ENCODE data around the gene ZRANB3. TPM values are rescaled to one million over a fixed set of nuclear protein-coding genes. Genes with fewer than 3 reads are reported as not detected.

Gene ZRANB3
- total and polyA plus RNA-seq, 10 of the 15 experiments (the other 5 are each of a cell fraction or from before 2014, with no cell fraction given): 5.6 to 11.4 (median 9.9) TPM

GRCh38 chr2:135335256-135335655 lies 195.8 kb downstream of the ZRANB3 start:
- POLR2A ChIA-PET: interaction anchor here (0.7 kb wide), 1 partner anchor 87 kb away, joined by 3 read pairs; no protein-coding TSS in a partner anchor

More at GRCh38 chr2:135335256-135335655, 195.8 kb downstream of the ZRANB3 start:
- H3K4me3 ChIP-seq: no peak overlapping the region
- ATAC-seq (no peak), DNase-seq (ENCODE audit: low read depth, low spot score) (no peak), FAIRE-seq (no peak)
- no peaks in the 10 kb centered on the region for H3K36me3 ChIP-seq (ENCODE audit: control insufficient read depth in 2 of 2, insufficient read depth in 2 of 2, low read length in 1 of 2)
- intact Hi-C loops (cut with micrococcal nuclease; ENCODE audit: unreplicated experiment): no loop called here
- no peak overlapping the region for H3K9ac ChIP-seq (ENCODE audit: control insufficient read depth, insufficient read depth, low read length)
- no peak overlapping the region for H2AFZ ChIP-seq (ENCODE audit: control insufficient read depth, low read depth, low read length)
- no peaks in the 10 kb centered on the region for H3K4me1 ChIP-seq (ENCODE audit: control insufficient read depth, insufficient read depth, low read length)
- no TSS peak for BruUV-seq (replicated peaks)
- H3K79me2 ChIP-seq (ENCODE audit: control insufficient read depth, insufficient read depth, low read length): no peaks in the 10 kb centered on the region
- TF ChIP-seq NFYB (IDR thresholded peaks at IDR 0.05; ENCODE audit: insufficient read depth, low read depth, low read length) (no peak), REST (IDR thresholded peaks at IDR 0.05; ENCODE audit: low read depth, low read length) (no peak), ZNF274 (IDR thresholded peaks at IDR 0.05; ENCODE audit: insufficient read depth, insufficient read length) (no peak)
- ChIA-PET SMC1A (ENCODE audit: uncharacterized antibody, unreplicated experiment) (no interaction called here), CTCF (no interaction called here), RAD21 (ENCODE audit: unreplicated experiment) (no interaction called here)
- 77% methylated on average over 4 of the region's 4 CpGs for WGBS (ENCODE audit: insufficient coverage, insufficient replicate concordance, low lambda C conversion rate, missing lambda C conversion rate)
- H3K9me3 ChIP-seq (replicated peaks; ENCODE audit: control insufficient read depth, insufficient read depth, low read length): no peaks in the 10 kb centered on the region
- H4K20me1 ChIP-seq (ENCODE audit: control insufficient read depth, insufficient read depth): no peaks in the 10 kb centered on the region
- in situ Hi-C loops (cut with MboI): no loop called here
- H3K27ac ChIP-seq (ENCODE audit: control insufficient read depth, insufficient read depth): no peak overlapping the region
- H3K27me3 ChIP-seq (replicated peaks in 1 of 2; ENCODE audit: control insufficient read depth in 2 of 2, insufficient read depth in 2 of 2, low read length in 1 of 2): no peaks in the 10 kb centered on the region
- no peak overlapping the region for H3K4me2 ChIP-seq (ENCODE audit: control insufficient read depth, insufficient read depth)

Data from GM12878 (cell line).